ENCODE results near the gene DCHS2.

Gene DCHS2

GRCh38 chr4:154487145-154487544 lies 4.5 kb downstream of the DCHS2 start:
- DNase-seq: no peak

GRCh38 chr4:154485127-154485773 lies 6.3 kb downstream of the DCHS2 start:
- no peak for DNase-seq

GRCh38 chr4:154478547-154478946 lies 13.1 kb downstream of the DCHS2 start:
- DNase-seq: no peak

- DNase-seq: no peak
These were observed 13.5 kb downstream of the DCHS2 start for GRCh38 chr4:154478128-154478527.

- DNase-seq: no peak
These were observed 15.4 kb downstream of the DCHS2 start for GRCh38 chr4:154476232-154476631.

- DNase-seq: no peak
These were observed 15.8 kb downstream of the DCHS2 start for GRCh38 chr4:154475820-154476219.

- DNase-seq: no peak
These were observed 18.1 kb downstream of the DCHS2 start for GRCh38 chr4:154473497-154473896.

GRCh38 chr4:154472858-154473257 lies 18.7 kb downstream of the DCHS2 start:
- no peak for DNase-seq

- DNase-seq: no peak
These were observed 19.9 kb downstream of the DCHS2 start for GRCh38 chr4:154471526-154472331.

- no peak for DNase-seq
These were observed 20.6 kb downstream of the DCHS2 start for GRCh38 chr4:154471032-154471431.

- no peak for DNase-seq
These were observed 23.7 kb downstream of the DCHS2 start for GRCh38 chr4:154467886-154468285.

- DNase-seq: no peak
These were observed 25.3 kb downstream of the DCHS2 start for GRCh38 chr4:154466336-154466735.

- no peak for DNase-seq
These were observed 26.5 kb downstream of the DCHS2 start for GRCh38 chr4:154465085-154465484.

GRCh38 chr4:154464654-154465053 lies 26.9 kb downstream of the DCHS2 start:
- DNase-seq: no peak

GRCh38 chr4:154462081-154462810 lies 29.4 kb downstream of the DCHS2 start:
- DNase-seq: no peak

- no peak for DNase-seq
These were observed 34.1 kb downstream of the DCHS2 start for GRCh38 chr4:154457471-154457870.

GRCh38 chr4:154456889-154457288 lies 34.7 kb downstream of the DCHS2 start:
- DNase-seq: no peak

GRCh38 chr4:154456240-154456639 lies 35.4 kb downstream of the DCHS2 start:
- no peak for DNase-seq

- no peak for DNase-seq
These were observed 36.5 kb downstream of the DCHS2 start for GRCh38 chr4:154455111-154455510.

- DNase-seq: no peak
These were observed 36.9 kb downstream of the DCHS2 start for GRCh38 chr4:154454710-154455109.

- DNase-seq: no peak
These were observed 38.7 kb downstream of the DCHS2 start for GRCh38 chr4:154452798-154453346.

GRCh38 chr4:154450966-154451365 lies 40.6 kb downstream of the DCHS2 start:
- no peak for DNase-seq

- DNase-seq: no peak
These were observed 46.6 kb downstream of the DCHS2 start for GRCh38 chr4:154444958-154445357.

GRCh38 chr4:154441982-154442381 lies 49.6 kb downstream of the DCHS2 start:
- no peak for DNase-seq
